ENCODE results near the gene BTF3. TPM values are rescaled to one million over a fixed set of nuclear protein-coding genes. Genes with fewer than 3 reads are reported as not detected.
A peak's percentile ranks its signal among the peaks of the same experiment; 100 is the strongest.

The BTF3 gene
- total RNA-seq, 1 experiment from 2014 or later, result 635 TPM

- Histone ChIP-seq H4K20me1 (ENCODE audit: insufficient read depth) (no peaks in the 10 kb centered on the region), H3K27me3 (ENCODE audit: insufficient read depth, low read depth) (no peaks in the 10 kb centered on the region), H3K4me1 (replicated peaks; ENCODE audit: insufficient read depth) (peaks cover 13% of the 10 kb centered on the region), H2AFZ (no peak overlapping the region), H3K27ac (no peak overlapping the region), H3F3A (ENCODE audit: insufficient read depth, low read depth) (peaks cover 8% of the 10 kb centered on the region), H3K79me2 (ENCODE audit: low read depth) (no peaks in the 10 kb centered on the region), H3K36me3 (ENCODE audit: low read depth) (no peaks in the 10 kb centered on the region), H3K9me3 (ENCODE audit: insufficient read depth, low read depth) (0 out of 2 replicates have a peak, but pooled peaks cover 3% of the 10 kb centered on the region), H3K9me2 (ENCODE audit: insufficient read depth) (no peaks in the 10 kb centered on the region), H3K4me2 (no peak overlapping the region), H3K4me3 (no peak overlapping the region)
- TF ChIP-seq EZH2 (IDR thresholded peaks at IDR 0.05; ENCODE audit: low read depth), result no peak
- no peak for TF ChIP-seq CTCF (conservative IDR thresholded peaks at IDR 0.05)
- BruUV-seq (replicated peaks), result no TSS peak
- ChIA-PET POLR2A (ENCODE audit: unreplicated experiment) (no interaction called here), CTCF (no interaction called here)
- DNase-seq, result no peak
- intact Hi-C loops (cut with micrococcal nuclease; ENCODE audit: unreplicated experiment), result no loop called here
Observed at GRCh38 chr5:73534971-73535370, 36.7 kb downstream of the BTF3 start.

GRCh38 chr5:73539730-73540129, 41.5 kb downstream of the BTF3 start:
- Histone ChIP-seq H3K79me2 (ENCODE audit: low read depth) (no peaks in the 10 kb centered on the region), H3K36me3 (ENCODE audit: low read depth) (no peaks in the 10 kb centered on the region), H3K9me2 (ENCODE audit: insufficient read depth) (no peaks in the 10 kb centered on the region), H2AFZ (no peak overlapping the region), H3K4me1 (replicated peaks; ENCODE audit: insufficient read depth) (peaks cover 37% of the 10 kb centered on the region), H3F3A (ENCODE audit: insufficient read depth, low read depth) (peaks cover 32% of the 10 kb centered on the region), H3K27ac (peak overlapping the region; percentile 83), H3K4me3 (no peak overlapping the region), H3K4me2 (peak overlapping the region; percentile 84), H3K9me3 (ENCODE audit: insufficient read depth, low read depth) (peaks cover 3% of the 10 kb centered on the region; the same call in 1 of the 2 replicates), H4K20me1 (ENCODE audit: insufficient read depth) (no peaks in the 10 kb centered on the region), H3K27me3 (ENCODE audit: insufficient read depth, low read depth) (no peaks in the 10 kb centered on the region)
- TF ChIP-seq CTCF (conservative IDR thresholded peaks at IDR 0.05), result no peak
- no peak for TF ChIP-seq EZH2 (IDR thresholded peaks at IDR 0.05; ENCODE audit: low read depth)
- CTCF ChIA-PET, result no interaction called here
- BruUV-seq (replicated peaks), result no TSS peak
- POLR2A ChIA-PET (ENCODE audit: unreplicated experiment), result no interaction called here
- intact Hi-C loops (cut with micrococcal nuclease; ENCODE audit: unreplicated experiment), result loop anchor here (2.0 to 10.0 kb wide), 3 partner anchors 25 to 585 kb away; partner anchors contain the start of genes ANKRA2, FCHO2 and UTP15
- no peak for DNase-seq

GRCh38 chr5:73540192-73540591, 42.0 kb downstream of the BTF3 start:
- Histone ChIP-seq H3K27me3 (ENCODE audit: insufficient read depth, low read depth) (no peaks in the 10 kb centered on the region), H3K4me2 (peak overlapping the region; percentile 84), H3K4me1 (replicated peaks; ENCODE audit: insufficient read depth) (peaks cover 37% of the 10 kb centered on the region), H3K9me2 (ENCODE audit: insufficient read depth) (no peaks in the 10 kb centered on the region), H3K9me3 (ENCODE audit: insufficient read depth, low read depth) (no peaks in the 10 kb centered on the region; the same call in 1 of the 2 replicates), H3K27ac (peak overlapping the region; percentile 83), H3K79me2 (ENCODE audit: low read depth) (no peaks in the 10 kb centered on the region), H3F3A (ENCODE audit: insufficient read depth, low read depth) (peaks cover 32% of the 10 kb centered on the region), H4K20me1 (ENCODE audit: insufficient read depth) (no peaks in the 10 kb centered on the region), H3K36me3 (ENCODE audit: low read depth) (no peaks in the 10 kb centered on the region), H3K4me3 (no peak overlapping the region), H2AFZ (peak overlapping the region; percentile 49; the same call in 1 of the 2 replicates)
- ChIA-PET CTCF (no interaction called here), POLR2A (ENCODE audit: unreplicated experiment) (no interaction called here)
- intact Hi-C loops (cut with micrococcal nuclease; ENCODE audit: unreplicated experiment), result loop anchor here (2.0 to 10.0 kb wide), 3 partner anchors 25 to 585 kb away; partner anchors contain the start of genes ANKRA2, FCHO2 and UTP15
- peak; percentile 50 to 93 for DNase-seq
- no TSS peak for BruUV-seq (replicated peaks)
- TF ChIP-seq CTCF (conservative IDR thresholded peaks at IDR 0.05) (no peak), EZH2 (IDR thresholded peaks at IDR 0.05; ENCODE audit: low read depth) (no peak)
